Loucy (cell line): ENCODE measurements around the gene PARP15.

Source experiments
- H2AFZ ChIP-seq: fragments of 200-600 bp; sonication (generic); 2 replicates; pipeline ENCODE4 v1.6.0; 2016; ENCODE audit warnings: antibody characterized with exemption, mild to moderate bottlenecking, low read length, moderate library complexity
- H3F3A ChIP-seq: fragments of 200-600 bp; 2 replicates; pipeline ENCODE4 v1.6.0; 2016; ENCODE audit warnings: antibody characterized with exemption, low read depth, mild to moderate bottlenecking
- H3K27me3 ChIP-seq: fragments of 200-600 bp; sonication (generic); 2 replicates; pipeline ENCODE4 v1.6.1; 2014; ENCODE audit warnings: low read length, mild to moderate bottlenecking; ENCODE audit not compliant: insufficient read depth, poor library complexity, severe bottlenecking
- H3K36me3 ChIP-seq: fragments of 200-600 bp; sonication (generic); 2 replicates; pipeline ENCODE4 v1.6.1; 2016; ENCODE audit warnings: low read length; ENCODE audit not compliant: insufficient read depth
- H3K4me1 ChIP-seq: fragments of 200-600 bp; sonication (generic); 2 replicates; pipeline ENCODE4 v1.5.1; 2014; ENCODE audit warnings: low read length, mild to moderate bottlenecking; ENCODE audit not compliant: insufficient read depth, poor library complexity, severe bottlenecking
- H3K4me2 ChIP-seq: fragments of 200-600 bp; sonication (generic); 2 replicates; pipeline ENCODE4 v1.6.0; 2014; ENCODE audit warnings: antibody characterized with exemption, low read length, low read depth, mild to moderate bottlenecking; ENCODE audit not compliant: poor library complexity, severe bottlenecking
- H3K4me3 ChIP-seq: fragments of 200-600 bp; sonication (generic); 2 replicates; pipeline ENCODE4 v1.5.1; 2014; ENCODE audit warnings: low read length, mild to moderate bottlenecking, mixed read lengths; ENCODE audit not compliant: poor library complexity, severe bottlenecking
- H3K79me2 ChIP-seq: fragments of 200-600 bp; sonication (generic); 2 replicates; pipeline ENCODE4 v1.6.1; 2014; ENCODE audit warnings: low read length; ENCODE audit not compliant: insufficient read depth
- H3K9ac ChIP-seq: fragments of 200-600 bp; sonication (generic); 2 replicates; pipeline ENCODE4 v1.6.0; 2014; ENCODE audit warnings: mild to moderate bottlenecking, low read depth, low read length, moderate library complexity; ENCODE audit not compliant: poor library complexity, severe bottlenecking
- H3K9me2 ChIP-seq: fragments of 200-600 bp; sonication (generic); replicated peaks from 2 replicates; pipeline ENCODE4 v1.6.1; 2016; ENCODE audit warnings: low read depth, low read length, mixed read lengths
- H3K9me3 ChIP-seq: fragments of 200-600 bp; sonication (generic); 2 replicates; pipeline ENCODE4 v1.6.1; 2014; ENCODE audit warnings: mild to moderate bottlenecking, antibody characterized with exemption, low read length, low read depth; ENCODE audit not compliant: insufficient read depth
- H4K20me1 ChIP-seq: fragments of 200-600 bp; sonication (generic); 2 replicates; pipeline ENCODE4 v1.6.0; 2014; ENCODE audit warnings: antibody characterized with exemption, low read length, mild to moderate bottlenecking; ENCODE audit not compliant: insufficient read depth, poor library complexity, severe bottlenecking
- EZH2phosphoT487 ChIP-seq: fragments of 200-600 bp; IDR thresholded peaks from 2 replicates; pipeline ENCODE4 v1.6.1; 2018; ENCODE audit warnings: antibody characterized with exemption, mild to moderate bottlenecking, moderate library complexity, borderline replicate concordance
- TF ChIP-seq, protein P1 (sequence below): fragments of 200-600 bp; sonication (generic); conservative IDR thresholded peaks from 2 replicates; pipeline ENCODE4 v1.5.1; 2014; ENCODE audit warnings: mild to moderate bottlenecking, antibody characterized with exemption, low read length

Gene PARP15

DNA sequence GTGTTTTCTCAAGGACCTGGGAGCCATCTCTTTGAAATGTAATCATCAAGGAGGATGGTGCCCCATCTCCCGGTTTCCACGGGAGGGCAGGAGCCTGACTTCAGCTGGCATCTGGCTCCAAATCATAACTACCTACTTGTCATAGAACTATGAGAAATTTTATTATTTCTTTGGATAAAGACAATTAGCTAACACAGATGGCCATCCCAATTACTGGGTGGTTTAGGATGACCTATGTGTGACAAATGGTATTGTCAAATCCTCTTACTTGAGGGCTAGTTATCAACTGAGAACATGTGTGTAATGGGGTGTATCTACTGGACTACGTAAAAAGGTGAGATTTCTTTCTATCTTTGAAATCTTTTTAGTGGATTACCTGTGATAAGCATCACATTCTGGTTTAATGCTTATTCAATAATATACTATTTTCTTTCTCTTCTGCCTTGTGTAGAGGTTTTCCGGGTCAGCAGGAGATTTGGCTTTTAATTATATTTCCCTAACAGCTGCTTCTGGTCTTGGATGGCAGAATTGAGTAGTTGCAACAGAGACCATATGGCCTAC lies 87.9 kb downstream of the PARP15 start:
- no peak overlapping the region for H3K9ac ChIP-seq
- no peaks in the 10 kb centered on the region for H3K36me3 ChIP-seq
- H3K9me3 ChIP-seq: no peaks in the 10 kb centered on the region
- no peaks in the 10 kb centered on the region for H4K20me1 ChIP-seq
- H3K27me3 ChIP-seq: no peaks in the 10 kb centered on the region
- H3K4me3 ChIP-seq: no peak overlapping the region
- H3K4me1 ChIP-seq: no peaks in the 10 kb centered on the region
- no peaks in the 10 kb centered on the region for H3F3A ChIP-seq
- H3K4me2 ChIP-seq: no peak overlapping the region
- H2AFZ ChIP-seq: no peak overlapping the region
- no peaks in the 10 kb centered on the region for H3K9me2 ChIP-seq
- TF ChIP-seq, protein P1, sequence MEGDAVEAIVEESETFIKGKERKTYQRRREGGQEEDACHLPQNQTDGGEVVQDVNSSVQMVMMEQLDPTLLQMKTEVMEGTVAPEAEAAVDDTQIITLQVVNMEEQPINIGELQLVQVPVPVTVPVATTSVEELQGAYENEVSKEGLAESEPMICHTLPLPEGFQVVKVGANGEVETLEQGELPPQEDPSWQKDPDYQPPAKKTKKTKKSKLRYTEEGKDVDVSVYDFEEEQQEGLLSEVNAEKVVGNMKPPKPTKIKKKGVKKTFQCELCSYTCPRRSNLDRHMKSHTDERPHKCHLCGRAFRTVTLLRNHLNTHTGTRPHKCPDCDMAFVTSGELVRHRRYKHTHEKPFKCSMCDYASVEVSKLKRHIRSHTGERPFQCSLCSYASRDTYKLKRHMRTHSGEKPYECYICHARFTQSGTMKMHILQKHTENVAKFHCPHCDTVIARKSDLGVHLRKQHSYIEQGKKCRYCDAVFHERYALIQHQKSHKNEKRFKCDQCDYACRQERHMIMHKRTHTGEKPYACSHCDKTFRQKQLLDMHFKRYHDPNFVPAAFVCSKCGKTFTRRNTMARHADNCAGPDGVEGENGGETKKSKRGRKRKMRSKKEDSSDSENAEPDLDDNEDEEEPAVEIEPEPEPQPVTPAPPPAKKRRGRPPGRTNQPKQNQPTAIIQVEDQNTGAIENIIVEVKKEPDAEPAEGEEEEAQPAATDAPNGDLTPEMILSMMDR: no peak
- TF ChIP-seq EZH2phosphoT487: no peak
- no peaks in the 10 kb centered on the region for H3K79me2 ChIP-seq

DNA sequence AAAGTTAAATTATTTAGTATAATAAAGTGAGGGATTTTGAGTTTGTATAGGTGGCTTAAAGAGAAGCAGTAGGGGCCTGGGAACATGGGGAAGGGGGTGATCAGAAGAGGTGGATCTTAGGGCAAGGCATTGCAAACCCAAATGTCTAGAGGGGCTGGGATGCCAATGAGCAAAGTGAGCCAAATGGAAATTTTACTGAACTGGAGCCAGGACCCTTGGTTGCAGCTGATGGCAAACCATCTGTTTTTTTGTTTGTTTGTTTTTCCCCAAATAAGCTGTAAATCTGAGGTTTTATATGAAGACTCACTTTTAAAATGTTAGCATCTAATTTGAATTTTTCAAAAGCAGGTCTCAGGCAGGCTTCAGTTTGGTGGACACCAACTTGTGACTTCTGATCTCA lies 88.4 kb downstream of the PARP15 start:
- Histone ChIP-seq H3K4me2 (no peak overlapping the region), H3K27me3 (no peaks in the 10 kb centered on the region), H3K4me1 (no peaks in the 10 kb centered on the region), H3K9ac (no peak overlapping the region), H4K20me1 (no peaks in the 10 kb centered on the region), H3K4me3 (no peak overlapping the region), H3F3A (no peaks in the 10 kb centered on the region), H3K9me3 (no peaks in the 10 kb centered on the region), H3K36me3 (no peaks in the 10 kb centered on the region), H2AFZ (no peak overlapping the region), H3K9me2 (no peaks in the 10 kb centered on the region), H3K79me2 (no peaks in the 10 kb centered on the region)
- TF ChIP-seq, protein P1: no peak
- no peak for TF ChIP-seq EZH2phosphoT487

DNA sequence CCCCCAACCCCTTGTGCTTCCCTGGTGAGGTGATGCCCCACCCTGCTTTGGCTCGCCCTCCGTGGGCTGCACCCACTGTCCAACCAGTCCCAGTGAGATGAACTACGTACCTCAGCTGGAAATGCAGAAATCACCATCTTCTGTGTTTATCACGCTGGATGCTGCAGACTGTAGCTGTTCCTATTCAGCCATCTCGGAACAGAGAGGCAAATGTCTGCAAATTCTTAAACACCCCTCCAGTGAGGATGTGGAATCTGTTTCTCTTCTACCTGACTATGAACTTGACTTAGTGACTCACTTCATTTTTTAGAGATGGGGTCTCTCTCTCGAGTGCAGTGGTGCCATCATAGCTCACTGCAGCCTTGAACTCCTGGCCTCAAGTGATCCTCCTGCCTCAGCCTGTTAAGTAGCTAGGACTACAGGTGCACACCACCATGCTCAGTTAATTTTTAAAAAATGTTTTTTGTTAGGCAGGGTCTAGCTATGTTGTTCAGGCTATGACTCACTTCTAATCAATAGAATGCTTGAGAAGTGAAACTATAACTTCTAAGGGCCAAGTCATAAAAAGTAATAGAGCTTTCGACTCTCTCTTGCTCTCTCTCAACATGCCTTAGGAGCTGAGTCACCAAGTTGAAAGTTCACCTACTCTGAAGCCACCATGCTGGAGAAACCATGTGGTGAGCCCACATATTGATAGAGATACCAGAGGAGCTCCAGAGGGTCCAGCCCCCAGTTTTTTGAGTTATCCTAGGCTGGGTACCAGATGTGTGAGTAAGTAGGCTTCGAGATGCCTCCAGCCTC lies 91.7 kb downstream of the PARP15 start:
- Histone ChIP-seq H3K9ac (no peak overlapping the region), H3K4me1 (no peaks in the 10 kb centered on the region), H3K27me3 (no peaks in the 10 kb centered on the region), H3F3A (no peaks in the 10 kb centered on the region), H2AFZ (0 out of 2 replicates have a peak overlapping the region, but pooled peaks have one; percentile 15), H3K36me3 (no peaks in the 10 kb centered on the region), H3K9me2 (no peaks in the 10 kb centered on the region), H3K4me3 (no peak overlapping the region), H3K79me2 (no peaks in the 10 kb centered on the region), H4K20me1 (no peaks in the 10 kb centered on the region), H3K9me3 (no peaks in the 10 kb centered on the region), H3K4me2 (no peak overlapping the region)
- no peak for TF ChIP-seq EZH2phosphoT487
- TF ChIP-seq, protein P1: no peak
